ENCODE measurements around the gene WDR82. TPM values are rescaled to one million over a fixed set of nuclear protein-coding genes. Genes with fewer than 3 reads are reported as not detected.
"Not testable (repeated sequence)": the region's sequence is repeated elsewhere in the genome, so short reads cannot be mapped to it uniquely, and the experiment has no call there.

WDR82 gene
- total RNA-seq, 1 donor: 62.2 TPM

- no peak for DNase-seq (ENCODE audit: low read depth in 2 of 3, low spot score in 2 of 3)
Observed at GRCh38 chr3:52289747-52290595, 11.5 kb upstream of the WDR82 start.

DNA sequence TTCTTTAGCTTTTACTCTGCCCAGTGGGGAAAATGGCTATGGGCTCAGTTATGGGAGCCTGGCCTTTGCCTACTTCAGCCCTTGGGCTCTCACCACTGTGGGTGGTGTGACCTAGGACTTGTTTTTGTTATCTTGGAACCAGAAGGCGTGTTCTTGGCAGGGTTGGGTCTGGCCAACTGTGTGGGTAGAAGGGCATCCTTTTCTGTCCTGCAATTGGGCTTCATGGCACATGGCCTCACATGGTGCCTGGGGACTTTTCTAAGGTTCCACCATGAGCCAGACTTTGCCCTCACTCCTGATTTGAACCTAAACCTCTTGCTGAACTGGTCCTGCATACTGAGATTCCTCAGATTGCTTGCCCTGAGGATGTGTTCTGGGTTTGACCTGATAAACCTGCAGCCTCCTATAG lies 10.9 kb upstream of the WDR82 start:
- DNase-seq (ENCODE audit: low read depth in 2 of 3, low spot score in 2 of 3): no peak

GRCh38 chr3:52288674-52289073 lies 10.2 kb upstream of the WDR82 start:
- DNase-seq (ENCODE audit: low read depth in 2 of 3, low spot score in 2 of 3): no peak

DNA sequence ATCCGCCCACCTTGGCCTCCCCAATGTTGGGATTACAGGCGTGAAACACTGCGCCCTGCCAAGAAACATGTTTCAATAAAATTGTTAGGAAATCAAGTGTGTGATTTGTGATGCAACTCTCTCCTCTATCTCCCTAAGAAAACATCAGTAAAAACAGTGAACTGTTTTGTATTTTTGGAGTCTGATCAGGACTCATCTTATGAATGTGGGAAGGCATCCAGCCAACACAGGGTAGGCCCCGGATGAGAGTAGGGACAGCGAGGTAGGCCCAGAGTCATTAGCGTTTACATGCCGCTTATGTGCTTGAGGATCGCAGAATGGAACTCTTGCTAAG lies 8.3 kb upstream of the WDR82 start:
- DNase-seq (ENCODE audit: low read depth in 2 of 3, low spot score in 2 of 3): no peak

- not testable (repeated sequence) for DNase-seq (ENCODE audit: low read depth in 2 of 3, low spot score in 2 of 3)
Observed at GRCh38 chr3:52284051-52284450, 5.6 kb upstream of the WDR82 start.

DNA sequence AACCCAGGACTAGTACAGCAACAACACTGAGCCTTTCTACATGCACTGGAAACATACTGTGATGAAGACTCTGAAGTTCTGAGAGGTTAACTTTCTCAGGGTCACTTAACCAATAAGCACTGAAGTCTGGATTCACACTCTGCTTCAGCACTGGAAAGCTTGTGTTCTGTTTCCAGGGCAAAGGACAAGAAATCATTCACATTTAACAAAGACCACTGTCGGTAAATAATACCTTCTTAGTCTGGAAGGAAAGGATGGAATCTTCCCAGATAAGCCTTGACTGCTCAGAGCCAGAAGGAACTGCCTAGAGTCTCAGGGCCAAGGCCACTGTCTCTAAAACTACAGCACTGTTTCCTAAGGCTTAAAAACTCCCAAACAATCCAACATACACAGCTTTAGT lies 4.9 kb upstream of the WDR82 start:
- DNase-seq (ENCODE audit: low read depth in 2 of 3, low spot score in 2 of 3): no peak

GRCh38 chr3:52281981-52282801 lies 3.7 kb upstream of the WDR82 start:
- DNase-seq (ENCODE audit: low read depth in 2 of 3, low spot score in 2 of 3): peak in 1 of 3 donors; percentile 46

- no peak for DNase-seq (ENCODE audit: low read depth in 2 of 3, low spot score in 2 of 3)
Observed at GRCh38 chr3:52280050-52280461, 1.6 kb upstream of the WDR82 start.

DNA sequence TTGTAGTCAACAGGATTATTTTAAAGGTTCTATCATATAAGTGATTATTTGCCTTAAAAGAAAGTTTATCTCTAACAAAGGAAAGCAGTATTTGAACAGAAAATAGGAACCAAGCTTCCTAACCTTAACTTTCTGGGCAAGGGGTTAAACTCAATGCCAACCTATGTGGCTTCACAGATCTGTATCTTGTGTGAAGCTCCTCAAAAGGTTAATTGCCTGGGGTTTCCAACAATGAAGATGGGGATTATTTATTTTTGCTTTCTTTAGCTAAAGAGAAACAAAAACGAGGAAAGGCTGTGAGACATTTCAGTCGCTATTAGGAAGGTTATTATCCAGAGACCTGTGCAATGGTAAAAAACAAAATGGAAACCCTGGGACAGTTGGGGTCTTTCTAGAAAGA lies 1.1 kb upstream of the WDR82 start:
- no peak for DNase-seq (ENCODE audit: low read depth in 2 of 3, low spot score in 2 of 3)

- DNase-seq (ENCODE audit: low read depth in 2 of 3, low spot score in 2 of 3): peak; percentile 47 to 71 (median 67)
Observed at GRCh38 chr3:52277972-52278509, 408 bp downstream of the WDR82 start.

- peak in 1 of 3 donors; percentile 65 for DNase-seq (ENCODE audit: low read depth in 2 of 3, low spot score in 2 of 3)
Observed at GRCh38 chr3:52277071-52277964, 1.1 kb downstream of the WDR82 start.

GRCh38 chr3:52274781-52275180 lies 3.7 kb downstream of the WDR82 start:
- DNase-seq (ENCODE audit: low read depth in 2 of 3, low spot score in 2 of 3): not testable (repeated sequence)

DNA sequence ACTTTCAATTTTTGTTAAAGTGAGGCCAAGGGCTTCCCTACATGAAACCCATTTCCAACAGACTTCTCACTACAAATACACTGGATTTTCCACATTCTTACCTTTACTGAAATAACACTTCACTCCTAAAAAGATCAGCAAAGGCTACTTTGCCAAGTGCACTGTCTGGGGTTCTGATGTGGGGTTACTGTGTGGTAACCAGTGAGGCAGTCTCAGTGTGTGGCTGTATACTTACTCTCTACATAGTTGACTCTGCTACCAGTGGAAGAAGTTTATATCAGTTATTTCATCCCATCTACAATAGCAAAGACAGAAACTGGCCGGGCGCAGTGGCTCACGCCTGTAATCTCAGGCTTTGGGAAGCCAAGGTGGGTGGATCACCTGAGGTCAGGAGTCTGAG lies 5.6 kb downstream of the WDR82 start:
- DNase-seq (ENCODE audit: low read depth in 2 of 3, low spot score in 2 of 3): no peak

DNA sequence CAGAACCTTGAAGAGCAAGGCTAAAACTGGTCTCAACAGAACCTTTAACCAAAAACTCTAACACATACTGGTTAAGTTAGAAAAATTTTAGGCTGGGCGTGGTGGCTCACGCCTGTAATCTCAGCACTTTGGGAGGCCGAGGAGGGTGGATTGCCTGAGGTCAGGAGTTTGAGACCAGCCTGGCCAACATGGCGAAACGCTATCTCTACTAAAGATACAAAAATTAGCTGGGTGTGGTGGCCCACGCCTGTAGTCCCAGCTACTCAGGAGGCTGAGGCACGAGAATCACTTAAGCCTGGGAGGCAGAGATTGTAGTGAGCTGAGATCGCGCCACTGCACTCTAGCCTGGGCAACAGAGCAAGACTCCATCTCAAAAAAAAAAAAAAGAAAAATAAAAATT lies 6.3 kb downstream of the WDR82 start:
- DNase-seq (ENCODE audit: low read depth in 2 of 3, low spot score in 2 of 3): not testable (repeated sequence)

DNA sequence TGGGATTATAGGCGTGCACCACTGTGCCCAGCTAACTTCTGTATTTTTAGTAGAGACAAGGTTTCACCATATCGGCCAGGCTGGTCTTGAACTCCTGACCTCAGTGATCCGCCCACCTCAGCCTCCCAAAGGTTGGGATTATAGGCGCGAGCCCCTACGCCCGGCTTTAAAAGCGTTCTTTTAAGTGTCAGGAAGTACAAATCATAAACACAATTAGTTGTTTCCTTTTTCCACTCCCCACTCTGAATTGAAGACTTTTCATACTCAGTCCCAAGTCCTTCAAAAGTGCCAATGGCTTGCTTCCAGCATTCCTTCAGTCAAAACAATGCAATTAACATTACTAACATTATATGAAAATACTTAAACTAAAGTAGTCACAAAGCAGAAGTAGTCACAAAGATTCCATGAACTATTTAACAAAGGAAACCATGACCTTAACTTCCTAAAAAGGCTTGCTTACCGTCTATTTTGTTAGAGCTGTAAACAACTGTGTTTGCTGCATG lies 8.1 kb downstream of the WDR82 start:
- DNase-seq (ENCODE audit: low read depth in 2 of 3, low spot score in 2 of 3): peak in 1 of 3 donors; percentile 29

GRCh38 chr3:52269776-52270175 lies 8.7 kb downstream of the WDR82 start:
- DNase-seq (ENCODE audit: low read depth in 2 of 3, low spot score in 2 of 3): no peak

DNA sequence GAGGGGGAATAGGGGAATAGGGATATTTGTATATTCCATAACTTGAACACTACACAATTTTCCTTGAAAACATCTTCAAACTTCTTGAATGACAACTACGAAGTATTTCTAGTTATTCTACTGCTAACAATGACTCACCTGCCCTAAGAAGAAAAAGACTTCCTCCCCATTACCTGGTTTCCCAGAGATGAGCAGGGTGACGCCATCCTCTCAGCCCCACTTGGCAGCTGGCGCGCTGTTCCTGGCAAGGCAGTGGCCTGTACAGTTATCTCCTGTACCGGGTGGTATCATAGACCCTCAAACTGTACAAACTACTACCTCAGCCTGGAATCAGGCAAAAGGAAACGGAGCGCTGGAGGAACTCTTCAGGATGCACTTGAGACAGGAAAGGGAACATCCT lies 10.4 kb downstream of the WDR82 start:
- no peak for DNase-seq (ENCODE audit: low read depth in 2 of 3, low spot score in 2 of 3)

- no peak for DNase-seq (ENCODE audit: low read depth in 2 of 3, low spot score in 2 of 3)
Observed at GRCh38 chr3:52265387-52265786, 13.1 kb downstream of the WDR82 start.

DNA sequence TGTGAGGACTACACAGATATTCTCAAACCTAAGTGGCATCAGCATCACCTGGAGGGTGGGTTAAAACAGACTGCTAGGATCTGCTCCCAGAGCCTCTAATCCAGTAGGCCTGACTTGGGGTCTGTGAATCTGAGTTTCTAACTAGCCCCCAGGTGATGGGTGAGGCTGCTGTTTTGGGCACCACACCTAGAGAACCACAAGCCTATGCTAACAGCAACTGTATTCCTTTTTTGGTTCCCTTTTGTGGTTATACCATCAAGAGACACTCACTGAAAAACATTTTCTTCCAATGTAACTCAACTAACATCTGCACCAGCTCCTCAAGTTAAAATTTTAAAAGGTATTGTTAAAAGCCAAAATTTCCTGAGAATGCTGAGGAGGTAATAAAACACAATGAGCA lies 16.0 kb downstream of the WDR82 start:
- no peak for DNase-seq (ENCODE audit: low read depth in 2 of 3, low spot score in 2 of 3)

DNA sequence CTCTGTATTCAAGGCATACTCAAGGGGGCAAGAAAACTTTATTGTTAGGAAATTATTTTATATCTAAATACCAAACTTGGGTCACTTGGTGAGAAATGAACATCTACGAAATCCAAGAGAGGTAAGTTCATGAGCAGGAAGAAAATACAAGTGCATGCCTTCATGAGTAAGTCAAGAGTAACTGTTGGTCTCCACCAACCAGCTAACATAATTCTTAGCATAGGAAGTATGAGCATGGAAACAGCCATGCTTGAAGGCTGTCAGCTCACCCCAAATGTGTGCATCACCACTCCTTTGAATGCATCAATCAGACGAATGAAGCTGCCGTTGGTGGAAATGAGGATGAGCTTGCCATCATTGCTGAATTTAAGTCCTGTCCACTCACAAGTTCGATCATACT lies 19.0 kb downstream of the WDR82 start:
- no peak for DNase-seq (ENCODE audit: low read depth in 2 of 3, low spot score in 2 of 3)

Data from hematopoietic multipotent progenitor cell (in vitro differentiated cells).